GM12878 (cell line): Measurements from ENCODE around the gene FTH1. TPM values are rescaled to one million over a fixed set of nuclear protein-coding genes. Genes with fewer than 3 reads are reported as not detected.

Source experiments
- ATF2 ChIP-seq: IDR thresholded peaks from 2 replicates; pipeline ENCODE4 v1.6.1; 2012; ENCODE audit warnings: low read length, inconsistent platforms
- BCL3 ChIP-seq: IDR thresholded peaks from 2 replicates; pipeline ENCODE4 v1.6.1; 2011; ENCODE audit warnings: borderline replicate concordance, low read depth, mild to moderate bottlenecking, moderate library complexity, low read length; ENCODE audit not compliant: insufficient read depth, poor library complexity, severe bottlenecking
- BMI1 ChIP-seq: fragments of 450-650 bp; IDR thresholded peaks from 2 replicates; pipeline ENCODE4 v1.6.1; 2016; ENCODE audit warnings: mild to moderate bottlenecking, moderate library complexity, borderline replicate concordance
- CHD4 ChIP-seq: fragments of 200-600 bp; sonication (generic); IDR thresholded peaks from 2 replicates; pipeline ENCODE4 v1.6.1; 2016; ENCODE audit warnings: mild to moderate bottlenecking
- CREB1 ChIP-seq: IDR thresholded peaks from 2 replicates; pipeline ENCODE4 v1.6.1; 2012; ENCODE audit warnings: low read depth, mild to moderate bottlenecking, inconsistent platforms
- CUX1 ChIP-seq: IDR thresholded peaks from 2 replicates; pipeline ENCODE4 v1.6.1; 2012; ENCODE audit warnings: improper control_type of control experiment, low read depth, low read length; ENCODE audit not compliant: insufficient replicate concordance
- ETV6 ChIP-seq, 2 experiments: fragments of 450-650 bp in 1 of 2; IDR thresholded peaks in 1 of 2; conservative IDR thresholded peaks in 1 of 2; 2 replicates each; pipeline ENCODE4 v1.6.1; 2014; ENCODE audit warnings: antibody characterized with exemption in 1 of 2, borderline replicate concordance in 1 of 2, low read depth in 1 of 2, mild to moderate bottlenecking in 1 of 2, moderate library complexity in 1 of 2
- FOS ChIP-seq: IDR thresholded peaks from 3 replicates; pipeline ENCODE4 v1.6.1; 2011; ENCODE audit warnings: borderline replicate concordance; ENCODE audit not compliant: insufficient read length; ENCODE audit errors: extremely low read depth
- FOXM1 ChIP-seq: IDR thresholded peaks from 2 replicates; pipeline ENCODE4 v1.6.1; 2012; ENCODE audit warnings: low read depth, mild to moderate bottlenecking, inconsistent platforms, low read length, moderate library complexity
- MAX ChIP-seq: IDR thresholded peaks from 2 replicates; pipeline ENCODE4 v1.6.1; 2012; ENCODE audit warnings: low read depth, low read length, improper control_type of control experiment
- MEF2B ChIP-seq: fragments of 450-650 bp; IDR thresholded peaks from 2 replicates; pipeline ENCODE4 v1.6.1; 2018; ENCODE audit warnings: mild to moderate bottlenecking, moderate library complexity; ENCODE audit not compliant: partially characterized antibody, poor library complexity, severe bottlenecking
- MXI1 ChIP-seq: fragments of 150-350 bp; IDR thresholded peaks from 2 replicates; pipeline ENCODE4 v1.6.1; 2011; ENCODE audit warnings: low read depth, mild to moderate bottlenecking, inconsistent platforms, low read length, improper control_type of control experiment
- NFXL1 ChIP-seq: fragments of 450-650 bp; IDR thresholded peaks from 2 replicates; pipeline ENCODE4 v1.6.1; 2017; ENCODE audit warnings: antibody characterized with exemption, mild to moderate bottlenecking, borderline replicate concordance
- POLR2A ChIP-seq: IDR thresholded peaks from 2 replicates; pipeline ENCODE4 v1.6.1; 2011; ENCODE audit warnings: low read depth, mild to moderate bottlenecking, low read length
- POU2F2 ChIP-seq: IDR thresholded peaks from 3 replicates; pipeline ENCODE4 v1.6.1; 2011; ENCODE audit warnings: low read depth, mild to moderate bottlenecking, low read length, borderline replicate concordance
- RAD21 ChIP-seq: IDR thresholded peaks from 2 replicates; pipeline ENCODE4 v1.6.1; 2011; ENCODE audit warnings: mild to moderate bottlenecking, low read depth, low read length, moderate library complexity; ENCODE audit not compliant: insufficient read depth
- RB1 ChIP-seq: fragments of 450-650 bp; formaldehyde crosslinking; IDR thresholded peaks from 2 replicates; pipeline ENCODE4 v1.6.1; 2017; ENCODE audit warnings: mild to moderate bottlenecking, borderline replicate concordance
- RBBP5 ChIP-seq: fragments of 200-600 bp; sonication (generic); conservative IDR thresholded peaks from 2 replicates; pipeline ENCODE4 v1.6.1; 2016
- RELA ChIP-seq: fragments of 450-650 bp; IDR thresholded peaks from 2 replicates; pipeline ENCODE4 v1.8.0; 2014; ENCODE audit warnings: borderline replicate concordance; ENCODE audit not compliant: partially characterized antibody
- SMC3 ChIP-seq: IDR thresholded peaks from 2 replicates; pipeline ENCODE4 v1.6.1; 2011; ENCODE audit warnings: low read length, improper control_type of control experiment, borderline replicate concordance
- STAT3 ChIP-seq: IDR thresholded peaks from 2 replicates; pipeline ENCODE4 v1.6.1; 2011; ENCODE audit warnings: low read depth, low read length, improper control_type of control experiment
- SUPT20H ChIP-seq: IDR thresholded peaks from 2 replicates; pipeline ENCODE4 v1.6.1; 2011; ENCODE audit warnings: low read depth, mild to moderate bottlenecking, low read length, moderate library complexity, borderline replicate concordance; ENCODE audit not compliant: control insufficient read depth
- TCF7 ChIP-seq: IDR thresholded peaks from 2 replicates; pipeline ENCODE4 v1.6.1; 2014; ENCODE audit warnings: antibody characterized with exemption, borderline replicate concordance
- ZNF207 ChIP-seq: fragments of 450-650 bp; IDR thresholded peaks from 2 replicates; pipeline ENCODE4 v1.6.1; 2014; ENCODE audit warnings: antibody characterized with exemption, mild to moderate bottlenecking, borderline replicate concordance
- ZZZ3 ChIP-seq: IDR thresholded peaks from 2 replicates; pipeline ENCODE4 v1.6.1; 2011; ENCODE audit warnings: low read depth; ENCODE audit not compliant: control insufficient read depth, insufficient read length
- polyA plus RNA-seq, 11 experiments: library from polyadenylated mRNA; depleted of rRNA in 4 of 11; unstranded in 6 of 11; stranded (reverse) in 5 of 11; fragments of >200 nt; fragmentation: Nextera tagmentation in 4 of 11; fragmentation: Illumina TruSeq in 1 of 11; extraction: Ambion mirVana in 4 of 11; extraction: Trizol in 1 of 11; gene quantifications; 1 replicate in 1 of 11; 2 replicates in 10 of 11; pipeline versions ENCODE4 v1.2.1 to v1.2.3, GENCODE V29; 2011 to 2016; ENCODE audit warnings: inconsistent platforms in 2 of 11, missing spikeins in 2 of 11, low read depth in 1 of 11
- total RNA-seq, 4 experiments: library from RNA; depleted of rRNA in 3 of 4; stranded (reverse); fragments of >200 nt in 3 of 4; fragmentation: Illumina TruSeq in 1 of 4; extraction: Trizol in 1 of 4; gene quantifications; 2 replicates each; pipeline versions ENCODE4 v1.2.1 to v1.2.3, GENCODE V29; 2013 to 2021

The FTH1 gene
- total and polyA plus RNA-seq, 10 of the 15 experiments (the other 5 are each of a cell fraction or from before 2014, with no cell fraction given), result 289 to 4,154 (median 960) TPM

- peak; percentile 77 for TF ChIP-seq POLR2A
- TF ChIP-seq TCF7, result no peak
- TF ChIP-seq CREB1, result no peak
- peak; percentile 74 for TF ChIP-seq CUX1
- TF ChIP-seq ZNF207, result no peak
- no peak for TF ChIP-seq RELA
- no peak for TF ChIP-seq POU2F2
- no peak for TF ChIP-seq STAT3
- TF ChIP-seq ATF2, result no peak
- TF ChIP-seq BCL3, result peak; percentile 34
- TF ChIP-seq BMI1, result no peak
- no peak for TF ChIP-seq RB1
- no peak for TF ChIP-seq SUPT20H
- TF ChIP-seq MAX, result no peak
- TF ChIP-seq RBBP5, result no peak
- no peak for TF ChIP-seq NFXL1
- no peak for TF ChIP-seq MEF2B
- no peak for TF ChIP-seq SMC3
- TF ChIP-seq RAD21, result no peak
- TF ChIP-seq MXI1, result peak; percentile 46; the same call in 1 of the 2 replicates
- no peak for TF ChIP-seq FOXM1
- TF ChIP-seq ZZZ3, result no peak
- no peak for TF ChIP-seq CHD4
- no peak for TF ChIP-seq FOS
- no peak for TF ChIP-seq ETV6 (conservative IDR thresholded peaks at IDR 0.05 in 1 of 2, IDR thresholded peaks at IDR 0.05 in 1 of 2; ENCODE audit: borderline replicate concordance in 1 of 2, low read depth in 1 of 2)
Measured at GRCh38 chr11:61963016-61963281, 4.5 kb downstream of the FTH1 start (continued).
